Stromal cell of bone marrow (primary cell): ENCODE results near the gene SLC6A20.
A peak's percentile ranks its signal among the peaks of the same experiment; 100 is the strongest.
"Not testable (repeated sequence)": the region's sequence is repeated elsewhere in the genome, so short reads cannot be mapped to it uniquely, and the experiment has no call there.

ENCODE experiments used
- DNase-seq: peaks from one replicate; pipeline ENCODE4 v3.0.0-alpha.2; 2012; ENCODE audit warnings: low read depth

Gene SLC6A20

DNA sequence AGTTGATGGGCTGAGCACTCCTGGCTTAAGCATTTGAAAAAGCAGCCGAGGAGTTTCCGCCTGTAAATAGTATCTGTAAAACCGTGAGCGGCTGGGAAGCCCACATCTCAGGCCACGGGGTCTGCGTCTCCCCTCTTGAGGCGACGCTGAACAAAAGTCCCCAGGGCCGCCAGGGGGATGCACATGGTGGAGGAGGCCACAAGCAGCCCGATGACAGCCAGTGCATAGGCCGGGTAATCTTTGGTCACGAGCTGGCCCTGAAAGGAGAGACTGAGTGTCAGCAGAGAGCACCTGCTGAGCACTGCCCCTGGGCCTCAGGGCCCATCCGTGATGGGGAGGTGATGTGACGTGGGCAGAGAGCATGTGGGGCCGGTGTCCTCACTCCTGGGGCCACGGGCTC, 37.5 kb downstream of the SLC6A20 start:
- no peak for DNase-seq

DNA sequence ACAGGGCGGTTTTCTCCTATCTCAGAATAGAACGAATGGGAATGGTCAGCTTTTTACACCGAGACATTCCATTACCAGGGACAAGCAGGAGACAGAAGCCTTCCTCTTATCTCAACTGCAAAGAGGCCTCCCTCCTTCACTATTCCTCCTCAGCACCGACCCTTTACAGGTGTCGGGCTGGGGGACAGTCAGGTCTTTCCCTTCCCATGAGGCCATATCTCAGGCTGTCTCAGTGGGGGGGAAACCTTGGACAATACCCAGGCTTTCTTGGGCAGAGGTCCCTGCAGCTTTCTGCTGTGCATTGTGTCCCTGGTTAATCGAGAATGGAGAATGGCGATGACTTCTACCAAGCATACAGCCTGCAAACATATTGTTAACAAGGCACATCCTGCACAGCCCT, 39.2 kb downstream of the SLC6A20 start:
- DNase-seq: not testable (repeated sequence)

DNA sequence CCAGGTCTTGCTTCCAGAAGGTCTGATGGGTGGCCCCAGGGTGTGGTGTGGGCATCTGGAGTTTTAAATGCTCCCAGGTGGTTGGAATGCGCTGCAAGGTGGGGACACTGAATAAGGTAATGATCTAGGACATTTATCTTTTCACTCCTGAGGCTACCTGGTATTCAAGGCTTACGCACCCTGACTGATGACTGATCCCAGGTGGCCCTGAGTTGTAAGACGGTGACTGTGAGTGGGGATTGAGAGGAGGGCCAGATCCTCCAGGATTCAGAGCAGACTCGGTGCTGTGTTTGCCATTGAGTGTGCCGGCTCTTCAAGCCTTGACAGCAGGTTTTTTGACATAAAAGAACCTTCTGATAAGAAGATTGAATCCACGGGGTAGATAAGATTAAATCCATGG, 40.3 kb downstream of the SLC6A20 start:
- DNase-seq: no peak

DNA sequence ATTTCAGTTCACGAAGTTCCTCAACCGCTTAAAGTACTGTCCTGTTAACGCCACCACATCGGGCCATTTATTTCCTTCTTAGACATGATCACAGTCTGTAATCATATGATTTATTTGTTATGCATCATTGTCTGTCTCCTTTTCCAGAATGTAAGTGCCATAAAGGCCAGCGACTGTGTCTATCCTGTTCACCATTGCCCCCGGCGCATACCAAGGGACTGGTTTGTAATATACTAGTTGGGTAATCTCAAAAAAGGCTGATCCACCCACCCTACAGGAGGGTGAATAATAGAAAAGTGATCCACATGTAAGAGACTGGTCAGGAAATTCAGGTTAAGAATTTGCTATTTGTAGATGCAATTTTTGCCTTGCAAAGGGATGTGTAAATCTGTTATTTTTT, 41.9 kb downstream of the SLC6A20 start:
- no peak for DNase-seq

DNA sequence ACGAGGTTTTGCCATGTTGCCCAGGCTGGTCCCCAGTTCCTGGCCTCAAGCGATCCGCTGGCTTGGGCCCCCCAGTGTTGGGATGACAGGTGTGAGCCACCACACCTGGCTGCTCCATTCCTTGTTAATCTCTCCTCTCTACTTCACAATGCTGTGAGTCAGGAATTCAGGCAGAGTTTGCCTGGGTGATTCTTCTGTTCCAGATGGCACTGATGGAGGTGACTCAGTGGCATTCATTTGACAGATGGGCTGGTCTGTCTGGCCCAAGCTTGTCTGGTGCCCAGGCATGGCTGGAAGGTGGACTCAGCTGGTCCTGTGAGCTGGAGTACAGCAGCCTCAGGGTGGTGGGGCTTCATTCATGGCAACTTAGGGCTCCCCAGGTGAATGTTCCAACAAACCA, 43.2 kb downstream of the SLC6A20 start:
- no peak for DNase-seq

DNA sequence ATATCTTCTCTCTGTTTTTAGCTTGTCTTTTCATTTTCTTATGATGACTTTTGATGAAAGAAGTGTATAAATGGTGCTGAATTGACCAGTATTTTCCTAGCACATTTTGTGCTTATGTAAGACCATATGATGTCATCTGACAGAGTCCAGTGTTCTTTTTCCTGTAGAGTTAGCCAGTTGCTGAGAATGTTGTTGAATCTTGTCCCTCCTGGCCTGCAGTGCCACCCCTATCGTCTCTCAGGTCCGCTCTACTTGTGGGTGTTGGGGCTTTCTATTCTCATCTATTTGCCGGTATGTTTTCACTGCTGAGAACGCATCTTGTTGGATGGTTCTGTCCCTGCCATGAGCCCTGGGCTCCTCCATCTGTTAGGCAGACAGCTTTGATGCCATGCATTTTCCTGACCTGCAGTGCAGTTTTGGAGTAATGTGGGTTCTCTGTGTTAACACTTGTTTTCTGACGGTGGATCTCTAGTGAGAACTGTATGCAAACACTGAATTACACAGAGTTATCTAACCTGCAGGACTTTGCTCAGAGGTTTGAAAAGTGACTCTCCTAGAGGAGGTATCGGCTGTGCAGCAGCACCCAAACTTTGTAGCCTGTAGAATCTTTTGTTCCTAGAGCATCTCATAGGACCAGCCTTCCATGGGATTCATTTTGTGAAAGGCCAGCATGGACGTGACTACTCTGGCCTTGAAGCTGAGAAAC, 44.6 kb downstream of the SLC6A20 start:
- no peak for DNase-seq

DNA sequence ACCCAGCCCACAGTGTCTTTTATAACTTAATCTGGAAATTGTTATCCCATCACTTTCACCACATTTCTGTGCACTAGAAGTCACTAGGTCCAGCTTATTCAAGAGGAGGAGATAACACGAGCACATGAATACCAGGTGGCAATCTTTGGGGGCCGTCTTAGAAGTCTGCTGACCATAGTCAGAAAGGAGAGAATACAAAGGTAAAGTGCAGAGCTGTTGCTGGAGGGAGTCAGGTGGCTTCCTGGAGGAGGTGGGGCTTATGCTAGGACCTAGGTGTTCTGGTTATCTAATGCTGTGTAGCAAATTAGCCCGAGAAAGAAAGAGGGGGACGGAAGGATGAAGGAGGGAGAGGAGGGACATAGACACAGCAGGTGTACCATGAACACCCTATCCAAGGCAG, 46.5 kb downstream of the SLC6A20 start:
- DNase-seq: no peak

DNA sequence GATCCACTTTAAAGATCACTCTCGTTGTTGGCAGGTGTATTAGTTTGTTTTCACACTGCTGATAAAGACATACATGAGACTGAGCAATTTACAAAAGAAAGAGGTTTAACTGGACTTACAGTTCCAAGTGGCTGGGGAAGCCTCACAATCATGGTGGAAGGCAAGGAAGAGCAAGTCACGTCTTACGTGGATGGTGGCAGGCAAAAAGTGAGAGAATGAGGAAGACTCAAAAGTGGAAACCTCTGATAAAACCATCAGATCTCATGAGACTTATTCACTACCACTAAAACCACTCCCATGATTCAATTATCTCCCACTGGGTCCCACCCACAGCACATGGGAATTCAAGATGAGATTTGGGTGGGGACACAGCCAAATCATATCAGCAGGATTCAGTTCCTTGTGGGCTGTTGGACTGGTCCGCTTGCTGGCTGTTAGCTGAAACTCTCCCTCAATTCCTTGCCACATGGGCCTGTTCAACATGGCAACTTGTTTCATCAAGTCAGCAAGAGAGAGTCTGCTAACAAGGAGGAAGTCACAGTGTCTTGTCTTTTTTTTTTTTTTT, 47.2 kb downstream of the SLC6A20 start:
- not testable (repeated sequence) for DNase-seq

DNA sequence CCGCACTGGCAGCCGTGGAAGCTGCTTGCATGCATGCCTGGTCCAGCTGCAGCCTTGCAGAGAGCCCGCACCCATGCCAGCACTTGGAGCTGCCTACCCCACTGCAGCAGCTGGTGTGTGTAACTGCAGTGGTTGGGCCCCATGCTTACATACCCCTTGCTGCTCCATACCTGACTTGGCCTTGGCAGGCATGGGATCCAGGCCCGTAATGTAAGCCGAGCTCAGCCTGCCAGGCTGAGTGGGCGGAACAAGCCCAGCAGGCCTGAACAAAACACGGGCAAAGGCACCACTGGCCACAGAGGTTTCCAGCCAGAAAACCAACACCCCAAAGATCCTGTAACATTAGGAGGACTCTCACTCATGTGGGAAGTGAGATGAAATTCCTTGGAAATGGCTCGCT, 48.3 kb downstream of the SLC6A20 start:
- DNase-seq: peak; percentile 9

DNA sequence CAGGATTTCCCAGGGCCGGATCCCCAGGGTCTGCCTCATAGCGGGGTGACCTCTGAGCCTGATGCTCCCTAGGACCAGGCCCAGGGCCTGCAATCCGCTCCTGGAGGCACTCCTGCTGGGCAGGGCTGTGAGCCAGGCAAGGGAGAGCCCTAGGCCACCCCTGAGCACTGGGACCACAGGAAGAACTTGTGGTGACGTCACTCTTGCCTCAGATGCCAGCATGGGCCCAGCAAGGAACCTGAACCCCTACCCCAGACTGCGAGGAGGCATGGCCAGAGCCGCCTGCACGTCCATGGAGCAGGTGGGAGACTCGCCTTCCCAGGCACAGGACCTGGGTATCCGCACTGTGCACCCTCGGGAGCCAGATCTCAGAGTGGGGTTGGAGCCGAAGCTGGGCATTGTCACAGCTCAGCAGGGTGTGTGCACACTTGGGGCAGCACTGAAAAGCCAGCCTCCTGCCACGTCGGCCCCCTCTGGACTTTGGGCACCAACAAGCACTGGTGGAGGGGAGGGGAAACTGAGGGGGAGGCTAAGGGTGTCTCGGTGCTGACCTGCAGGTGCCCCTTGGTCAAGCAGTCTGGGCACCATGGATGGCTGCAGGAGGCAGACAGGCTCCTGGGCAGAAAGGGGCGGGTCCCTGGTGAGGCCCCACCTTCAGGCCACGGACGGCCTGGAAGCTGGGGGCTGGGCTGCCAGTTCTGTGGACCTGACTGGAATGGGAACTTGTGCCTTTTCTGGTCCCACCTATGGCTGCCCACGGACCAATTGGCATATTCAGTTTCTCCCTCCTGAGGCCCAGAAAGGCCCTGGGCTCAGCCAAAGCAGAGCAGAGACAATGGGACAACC, 49.3 kb downstream of the SLC6A20 start:
- DNase-seq: no peak

DNA sequence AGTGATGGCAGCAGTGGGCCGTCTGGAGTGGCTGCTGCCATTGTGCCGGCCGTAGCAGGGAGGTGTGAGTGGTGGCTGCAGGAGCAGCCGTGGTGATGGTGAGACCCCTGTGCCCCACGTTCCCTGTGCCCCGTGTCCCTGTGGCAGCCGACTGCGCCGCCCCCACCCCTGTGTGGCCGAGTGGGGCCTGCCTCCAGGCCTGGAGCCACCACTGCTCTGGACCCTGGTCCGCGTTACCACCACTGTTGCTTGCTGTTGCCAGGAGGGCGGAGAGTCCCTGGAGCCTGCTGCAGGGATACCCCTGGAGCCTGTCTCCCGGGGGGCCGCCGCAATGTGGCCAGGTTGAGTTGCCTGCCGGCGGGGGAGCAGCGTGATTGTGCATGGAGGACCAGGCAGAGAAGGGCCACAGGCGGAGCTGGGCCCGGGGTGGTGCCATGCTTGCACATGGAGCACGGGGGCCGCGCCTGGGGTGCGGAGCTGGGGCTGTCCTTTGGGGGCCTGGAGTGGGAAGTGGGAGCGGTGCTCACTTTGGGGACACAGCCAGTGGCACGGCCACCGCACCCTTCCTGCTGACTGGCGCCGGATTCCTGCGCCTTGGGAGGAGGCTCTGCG, 50.1 kb downstream of the SLC6A20 start:
- DNase-seq: no peak

DNA sequence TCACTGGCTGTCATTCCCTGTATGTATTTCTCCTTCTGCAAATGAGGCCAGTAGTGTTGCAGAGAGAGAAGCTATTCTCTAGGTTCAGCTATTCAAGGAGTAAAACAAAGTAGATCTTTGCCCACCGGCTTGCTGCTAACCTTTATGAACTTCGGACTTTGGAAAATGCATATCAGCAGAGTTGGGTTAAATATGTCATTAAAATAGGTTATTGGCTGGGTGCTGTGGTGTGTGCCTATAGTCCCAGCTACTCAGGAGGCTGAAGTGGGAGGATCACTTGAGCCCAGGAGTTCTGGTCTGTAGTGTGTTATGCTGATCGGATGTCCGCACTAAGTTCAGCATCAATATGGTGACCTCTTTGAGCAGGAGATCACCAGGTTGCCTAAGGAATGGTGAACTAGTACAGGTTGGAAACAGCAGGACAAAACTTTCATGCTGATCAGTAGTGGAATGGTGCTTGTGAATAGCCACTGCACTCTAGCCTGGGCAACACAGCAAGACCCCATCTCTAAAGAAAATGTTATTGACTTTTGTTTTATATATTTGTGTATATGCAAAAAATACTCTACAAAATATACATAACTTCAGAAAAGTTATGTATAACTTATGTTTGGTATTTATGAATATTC, 53.8 kb downstream of the SLC6A20 start:
- DNase-seq: no peak

DNA sequence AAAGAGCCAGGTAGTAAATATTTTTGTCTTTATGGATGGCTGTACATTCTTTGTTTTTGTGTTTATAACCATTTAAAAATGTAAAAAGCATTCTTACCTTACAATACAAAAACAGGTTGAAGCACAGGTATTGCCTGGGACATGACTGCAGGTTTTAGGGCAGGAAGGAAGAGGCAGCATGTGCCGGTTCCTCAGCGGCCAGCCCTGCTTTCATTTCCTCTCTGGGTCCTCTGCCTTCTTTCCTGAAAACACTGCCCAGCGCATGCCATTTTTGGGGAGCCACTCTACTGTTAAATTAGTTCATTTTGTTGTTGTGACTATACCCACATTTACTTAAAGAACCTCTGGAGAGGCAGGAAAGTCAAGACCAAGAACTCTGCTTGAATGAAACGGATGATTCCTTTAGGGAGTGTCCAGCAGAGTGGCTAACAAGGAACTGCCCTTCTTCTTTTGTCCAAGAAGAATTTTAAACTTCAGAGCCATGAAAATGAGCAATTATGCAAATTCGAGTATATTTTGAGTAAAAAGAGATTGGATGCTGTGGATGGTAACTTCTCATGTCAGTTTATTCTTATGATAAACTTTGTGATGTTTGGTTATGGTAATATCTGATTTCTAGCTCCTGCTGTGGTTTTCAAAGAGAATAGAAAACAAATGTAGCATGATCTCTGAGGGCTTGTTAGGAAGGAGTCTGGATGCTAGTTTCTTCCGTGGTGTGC, 54.4 kb downstream of the SLC6A20 start:
- no peak for DNase-seq

DNA sequence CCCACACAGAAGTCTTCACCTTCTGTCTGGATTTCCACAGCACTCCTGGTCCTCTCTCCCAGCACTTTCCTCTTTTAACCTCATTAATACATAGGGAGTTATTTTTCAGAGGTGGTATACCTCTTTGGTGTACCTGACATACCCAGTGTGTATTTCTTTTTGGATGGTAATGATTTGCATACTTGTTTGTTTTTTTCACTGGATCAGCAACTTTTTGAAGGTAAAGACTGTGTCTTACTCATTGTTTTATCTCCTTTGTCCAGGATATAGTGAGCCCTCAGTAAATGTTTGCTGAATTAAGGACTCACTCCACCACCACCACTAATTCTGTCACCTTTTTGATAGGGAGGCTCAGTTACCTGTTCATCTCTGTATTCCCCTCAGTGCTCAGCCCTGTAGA, 55.1 kb downstream of the SLC6A20 start:
- no peak for DNase-seq

DNA sequence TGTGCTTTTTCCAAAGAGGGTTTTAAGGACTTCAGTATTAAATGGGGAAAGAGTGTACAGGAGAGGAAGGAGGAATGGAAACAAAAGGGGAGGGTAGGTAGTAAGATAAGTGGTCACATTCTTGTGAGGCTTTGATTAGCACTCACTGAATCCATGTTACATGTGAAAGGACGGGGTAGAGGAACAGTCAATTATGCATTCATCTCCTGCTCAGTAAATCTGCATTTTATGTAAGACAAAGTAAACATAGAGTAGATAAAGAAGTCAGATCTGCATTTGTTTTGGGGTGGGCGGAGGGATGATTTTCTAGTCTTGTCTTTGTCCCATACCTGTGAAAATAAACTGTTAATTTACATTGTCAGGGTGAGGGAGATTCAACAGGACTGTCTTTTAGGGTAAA, 56.3 kb downstream of the SLC6A20 start:
- no peak for DNase-seq

DNA sequence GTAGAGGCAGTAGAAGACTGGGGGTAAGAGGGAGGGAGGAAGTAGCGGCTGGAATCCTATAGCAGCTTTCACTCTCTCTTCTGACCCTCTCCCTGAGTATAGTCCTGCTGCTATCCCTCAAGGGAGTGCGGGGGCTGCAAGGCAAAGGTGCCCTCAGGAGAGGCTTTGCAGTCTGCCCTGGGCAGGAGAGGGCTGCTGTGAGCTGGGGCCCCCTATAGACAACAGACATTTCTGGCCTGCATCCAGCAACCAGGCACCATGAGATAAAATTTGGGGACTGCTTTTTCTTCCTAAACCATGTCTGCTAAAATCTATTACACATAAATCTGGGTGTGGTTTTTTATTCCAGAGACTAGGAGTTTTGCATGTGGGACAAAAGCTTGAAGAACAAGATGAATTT, 59.1 kb downstream of the SLC6A20 start:
- no peak for DNase-seq

DNA sequence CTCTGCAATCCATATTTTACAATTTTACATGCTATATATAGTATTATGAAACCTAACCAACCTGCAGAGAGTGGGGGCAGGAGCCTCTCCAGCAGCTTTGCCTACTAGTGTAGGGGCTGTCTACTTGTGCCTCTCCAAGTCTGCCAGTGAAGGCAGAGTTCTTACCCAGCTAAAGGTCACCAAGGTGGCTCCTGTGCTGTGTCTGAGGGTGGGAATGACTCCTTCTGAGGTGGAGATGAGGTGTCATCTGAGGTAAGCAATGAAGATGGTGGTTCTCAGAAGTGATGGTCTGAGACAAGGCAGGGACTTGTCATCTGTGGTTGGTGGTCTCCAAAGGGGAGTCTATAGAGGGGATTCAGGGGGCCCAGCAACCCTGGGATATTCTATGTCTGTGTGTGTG, 59.6 kb downstream of the SLC6A20 start:
- DNase-seq: no peak

DNA sequence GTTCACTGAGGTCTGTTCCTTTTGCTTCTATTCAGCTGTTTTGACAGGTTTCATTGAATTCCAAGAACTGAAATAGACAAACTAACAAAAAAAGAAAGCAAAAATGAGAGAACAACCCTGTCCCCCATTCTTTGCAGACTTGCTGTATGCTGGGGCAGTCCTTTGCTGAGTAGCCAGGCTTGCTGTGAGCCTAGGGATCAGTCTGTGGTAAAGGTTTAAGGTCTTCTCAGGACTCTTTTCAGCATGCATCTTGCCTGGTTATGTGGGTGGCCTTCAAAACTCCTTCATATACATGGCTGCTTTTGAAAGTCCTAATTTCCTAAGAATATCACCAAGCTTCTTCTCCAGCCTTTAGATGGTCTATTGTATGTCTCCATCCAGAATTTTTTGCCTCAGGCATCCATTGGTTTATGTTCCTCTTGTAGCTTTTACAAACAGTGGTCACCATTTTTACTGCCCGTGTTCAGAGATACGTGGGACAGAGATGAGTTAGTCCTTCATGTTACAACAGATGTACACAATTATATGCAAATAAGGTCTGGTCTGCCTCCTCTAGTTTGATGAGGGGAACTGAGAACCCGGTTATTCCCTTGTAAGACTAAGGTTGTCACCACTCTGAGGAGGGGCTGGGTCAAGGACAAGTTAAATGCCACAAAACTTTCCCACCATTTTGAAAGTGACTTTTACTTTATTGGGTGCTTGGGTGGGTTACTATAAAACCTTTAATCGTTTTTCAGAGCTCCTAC, 65.8 kb downstream of the SLC6A20 start:
- DNase-seq: no peak

DNA sequence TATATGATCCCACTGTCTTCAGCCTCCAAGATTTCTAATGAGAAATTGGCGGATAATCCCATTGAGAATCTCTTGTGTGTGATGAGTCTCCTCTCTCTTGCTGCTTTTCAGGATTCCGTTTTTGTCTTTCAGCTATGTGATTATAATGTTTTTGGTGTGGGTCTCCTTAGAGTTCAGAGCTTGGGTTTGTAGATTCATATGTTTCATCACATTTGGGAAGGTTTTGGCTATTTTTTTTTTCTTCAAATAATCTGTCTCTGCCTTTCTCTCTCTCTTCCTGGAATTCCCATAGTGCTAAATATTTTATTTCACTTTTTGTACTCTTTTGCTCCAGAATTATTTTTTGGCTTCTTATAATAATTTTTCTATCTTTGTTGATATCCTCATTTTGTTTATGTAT, 66.7 kb downstream of the SLC6A20 start:
- no peak for DNase-seq

DNA sequence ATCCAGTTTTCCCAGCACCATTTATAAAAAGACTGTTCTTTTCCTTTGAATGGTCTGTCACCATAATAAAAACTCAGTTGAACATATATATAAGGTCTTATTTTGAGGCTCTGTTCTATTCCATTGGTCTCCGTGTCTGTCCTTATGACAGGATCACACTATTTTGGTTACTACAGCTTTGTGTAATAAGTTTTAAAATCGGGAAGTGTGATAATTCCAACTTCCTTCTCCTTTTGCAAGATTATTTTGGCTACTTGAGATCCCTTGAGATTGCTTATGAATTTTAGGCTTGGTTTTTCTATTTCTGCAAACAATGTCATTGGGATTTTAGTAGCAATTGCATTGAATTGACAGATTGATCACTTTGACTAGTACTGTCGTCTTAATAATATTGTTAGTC, 71.4 kb downstream of the SLC6A20 start:
- no peak for DNase-seq
